D721Med (cell line): Measurements from ENCODE around the gene GSTP1.
A peak's percentile ranks its signal among the peaks of the same experiment; 100 is the strongest.
"Not testable (repeated sequence)": the region's sequence is repeated elsewhere in the genome, so short reads cannot be mapped to it uniquely, and the experiment has no call there.

Source experiments
- DNase-seq: peaks from one replicate; pipeline ENCODE4 v3.0.0; 2011; ENCODE audit warnings: low spot score; ENCODE audit not compliant: insufficient read length
- FAIRE-seq: peaks from 2 replicates; lab custom pipeline; 2011; peaks lifted over from hg19 to GRCh38; lab: Jason Lieb, UNC
- TF ChIP-seq, protein P1 (sequence below): IDR thresholded peaks from 2 replicates; pipeline ENCODE4 v1.5.1; 2012; ENCODE audit warnings: mild to moderate bottlenecking, control low read depth; ENCODE audit not compliant: insufficient read depth; ENCODE audit errors: missing control alignments

GSTP1 gene

GRCh38 chr11:67541198-67541597 is 42.4 kb upstream of the GSTP1 start:
- FAIRE-seq (no peak), DNase-seq (no peak)
- TF ChIP-seq, protein P1, sequence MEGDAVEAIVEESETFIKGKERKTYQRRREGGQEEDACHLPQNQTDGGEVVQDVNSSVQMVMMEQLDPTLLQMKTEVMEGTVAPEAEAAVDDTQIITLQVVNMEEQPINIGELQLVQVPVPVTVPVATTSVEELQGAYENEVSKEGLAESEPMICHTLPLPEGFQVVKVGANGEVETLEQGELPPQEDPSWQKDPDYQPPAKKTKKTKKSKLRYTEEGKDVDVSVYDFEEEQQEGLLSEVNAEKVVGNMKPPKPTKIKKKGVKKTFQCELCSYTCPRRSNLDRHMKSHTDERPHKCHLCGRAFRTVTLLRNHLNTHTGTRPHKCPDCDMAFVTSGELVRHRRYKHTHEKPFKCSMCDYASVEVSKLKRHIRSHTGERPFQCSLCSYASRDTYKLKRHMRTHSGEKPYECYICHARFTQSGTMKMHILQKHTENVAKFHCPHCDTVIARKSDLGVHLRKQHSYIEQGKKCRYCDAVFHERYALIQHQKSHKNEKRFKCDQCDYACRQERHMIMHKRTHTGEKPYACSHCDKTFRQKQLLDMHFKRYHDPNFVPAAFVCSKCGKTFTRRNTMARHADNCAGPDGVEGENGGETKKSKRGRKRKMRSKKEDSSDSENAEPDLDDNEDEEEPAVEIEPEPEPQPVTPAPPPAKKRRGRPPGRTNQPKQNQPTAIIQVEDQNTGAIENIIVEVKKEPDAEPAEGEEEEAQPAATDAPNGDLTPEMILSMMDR: no peak

GRCh38 chr11:67542169-67542568 is 41.4 kb upstream of the GSTP1 start:
- TF ChIP-seq, protein P1: no peak
- DNase-seq (no peak), FAIRE-seq (no peak)

DNA sequence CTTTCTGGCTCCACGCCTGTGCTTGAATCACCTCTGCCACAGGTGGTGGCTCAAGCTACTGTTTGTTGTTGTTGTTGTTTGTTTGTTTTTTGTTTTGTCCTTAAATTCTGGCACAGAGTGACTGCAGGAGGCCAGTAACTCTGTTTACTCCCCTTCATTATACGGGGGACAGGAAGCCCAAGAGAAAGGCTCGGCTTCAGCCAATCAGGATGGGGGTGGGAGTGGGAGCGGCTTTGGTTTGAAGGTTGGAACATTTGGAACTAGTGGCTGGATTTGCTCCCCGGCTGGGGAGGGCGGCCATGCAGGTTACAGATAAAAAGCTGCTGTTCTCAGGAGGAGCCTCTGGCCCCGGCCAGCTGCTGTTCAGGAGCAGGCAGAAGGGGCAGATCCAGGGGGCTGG is 40.6 kb upstream of the GSTP1 start:
- DNase-seq (no peak), FAIRE-seq (no peak)
- TF ChIP-seq, protein P1: no peak

DNA sequence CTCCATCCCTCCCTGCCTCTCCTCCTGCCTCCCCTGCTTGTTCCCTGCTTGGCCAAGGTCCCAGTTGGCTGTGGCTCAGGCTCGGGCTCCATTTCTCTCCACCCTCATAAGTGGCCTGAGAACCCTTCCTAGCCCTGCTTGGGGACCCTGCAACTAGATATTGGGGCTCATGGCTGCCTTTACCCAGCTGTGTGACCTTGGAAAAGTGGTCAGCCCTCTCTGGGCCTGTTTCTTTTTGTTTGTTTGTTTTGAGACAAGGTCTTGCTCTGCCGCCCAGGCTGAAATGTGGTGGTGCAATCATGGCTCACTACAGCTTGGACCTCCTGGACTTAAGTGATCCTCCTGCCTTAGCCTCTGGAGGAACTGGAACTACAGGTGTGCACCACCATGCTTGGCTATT is 40.0 kb upstream of the GSTP1 start:
- DNase-seq (no peak), FAIRE-seq (no peak)
- TF ChIP-seq, protein P1: no peak

GRCh38 chr11:67544616-67545242 is 38.9 kb upstream of the GSTP1 start:
- FAIRE-seq (no peak), DNase-seq (no peak)
- TF ChIP-seq, protein P1: no peak

GRCh38 chr11:67545280-67545679 is 38.3 kb upstream of the GSTP1 start:
- FAIRE-seq (no peak), DNase-seq (no peak)
- TF ChIP-seq, protein P1: peak; percentile 2

DNA sequence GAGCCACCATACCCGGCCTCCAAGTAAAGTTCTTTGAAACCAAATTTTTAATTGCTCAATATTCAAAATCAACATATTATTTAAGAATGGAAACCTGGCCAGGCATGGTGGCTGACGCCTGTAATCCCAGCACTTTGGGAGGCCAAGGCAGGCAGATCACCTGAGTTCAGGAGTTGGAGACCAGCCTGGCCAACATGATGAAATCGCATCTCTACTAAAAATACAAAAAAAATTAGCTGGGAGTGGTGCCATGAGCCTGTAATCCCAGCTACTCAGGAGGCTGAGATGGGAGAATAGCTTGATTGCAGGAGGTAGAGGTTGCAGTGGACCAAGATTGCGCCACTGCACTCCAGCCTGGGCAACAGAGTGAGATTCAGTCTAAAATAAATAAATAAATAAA is 35.5 kb upstream of the GSTP1 start:
- DNase-seq, FAIRE-seq: not testable (repeated sequence)
